ENCODE results near the gene ENDOU.

Gene ENDOU

DNA sequence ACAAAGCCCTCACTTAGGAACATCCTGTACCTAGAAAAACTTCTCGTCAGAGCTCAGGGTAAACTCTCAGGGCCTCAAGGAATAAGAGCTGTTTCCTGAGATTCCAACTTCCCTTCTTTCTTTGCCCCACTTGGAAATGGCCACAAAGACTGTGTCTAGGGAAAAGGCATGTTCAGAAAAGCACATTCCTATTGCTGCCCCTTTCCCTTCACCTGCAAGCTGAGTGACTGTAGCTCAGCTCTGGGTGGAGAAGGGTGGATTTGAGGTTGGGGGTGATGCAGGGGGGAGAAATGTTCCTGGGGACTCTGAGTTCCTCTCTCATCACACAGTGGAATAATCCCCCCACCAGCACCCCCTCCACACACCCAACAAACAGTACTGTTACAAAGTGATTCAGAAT is 6.8 kb downstream of the ENDOU start:
- DNase-seq (ENCODE audit: low read depth) = no peak

DNA sequence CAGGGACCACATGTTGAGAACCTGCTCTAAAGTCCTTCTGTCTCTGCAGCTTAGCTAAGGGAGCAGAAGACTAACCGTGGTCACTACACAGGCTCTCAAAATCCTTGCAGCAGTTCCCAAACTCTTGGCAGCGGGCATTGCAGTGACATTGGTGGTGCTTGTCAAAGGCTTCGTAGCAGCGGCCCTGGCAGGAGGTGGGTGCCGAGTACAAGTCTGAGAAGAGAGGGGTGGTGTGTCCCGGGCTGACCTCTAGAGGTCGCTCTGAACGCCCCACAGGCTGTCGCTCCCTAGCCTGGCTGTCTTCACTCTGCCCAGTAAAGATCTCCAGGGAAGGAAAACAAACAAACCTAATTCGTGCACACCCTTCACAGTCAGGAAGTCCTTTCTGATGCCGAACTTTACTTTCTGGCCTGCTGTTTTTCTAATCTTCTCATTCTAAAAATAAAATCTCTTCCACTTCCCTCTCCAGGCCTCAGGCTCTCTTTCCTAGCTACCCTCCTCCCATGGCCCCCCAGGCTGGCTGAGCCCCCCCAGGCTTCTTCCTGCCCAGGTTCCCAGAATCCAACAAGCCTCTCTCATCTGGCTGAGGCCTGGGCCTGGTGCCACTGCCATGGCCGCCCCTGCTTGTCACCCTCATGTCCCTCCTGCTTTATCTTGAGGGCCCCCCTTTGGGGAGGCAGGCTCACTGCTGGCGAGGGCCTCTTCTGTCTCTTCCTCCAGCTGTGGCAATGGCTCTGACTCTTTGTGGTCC is 7.7 kb downstream of the ENDOU start:
- no peak for DNase-seq (ENCODE audit: low read depth)

DNA sequence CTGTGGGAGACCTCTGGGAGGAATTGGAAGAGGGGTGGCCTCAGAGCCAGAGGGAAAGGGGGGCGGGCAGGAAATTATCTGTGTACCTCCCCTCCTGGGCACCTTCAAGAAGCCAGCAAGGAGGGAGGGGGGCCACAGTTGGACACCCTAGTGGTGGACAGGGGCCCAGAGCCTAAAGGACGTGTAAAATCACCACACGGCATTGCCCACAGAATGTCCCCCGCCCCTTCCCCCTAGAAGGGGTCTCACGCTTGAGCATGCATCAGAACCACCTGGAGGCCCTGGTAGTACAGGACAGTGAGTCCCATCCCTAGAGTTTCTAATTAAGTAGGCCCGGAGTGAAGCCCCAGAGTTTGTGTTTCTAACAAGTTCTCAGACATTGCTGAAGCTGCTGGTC is 8.2 kb downstream of the ENDOU start:
- no peak for DNase-seq (ENCODE audit: low read depth)

DNA sequence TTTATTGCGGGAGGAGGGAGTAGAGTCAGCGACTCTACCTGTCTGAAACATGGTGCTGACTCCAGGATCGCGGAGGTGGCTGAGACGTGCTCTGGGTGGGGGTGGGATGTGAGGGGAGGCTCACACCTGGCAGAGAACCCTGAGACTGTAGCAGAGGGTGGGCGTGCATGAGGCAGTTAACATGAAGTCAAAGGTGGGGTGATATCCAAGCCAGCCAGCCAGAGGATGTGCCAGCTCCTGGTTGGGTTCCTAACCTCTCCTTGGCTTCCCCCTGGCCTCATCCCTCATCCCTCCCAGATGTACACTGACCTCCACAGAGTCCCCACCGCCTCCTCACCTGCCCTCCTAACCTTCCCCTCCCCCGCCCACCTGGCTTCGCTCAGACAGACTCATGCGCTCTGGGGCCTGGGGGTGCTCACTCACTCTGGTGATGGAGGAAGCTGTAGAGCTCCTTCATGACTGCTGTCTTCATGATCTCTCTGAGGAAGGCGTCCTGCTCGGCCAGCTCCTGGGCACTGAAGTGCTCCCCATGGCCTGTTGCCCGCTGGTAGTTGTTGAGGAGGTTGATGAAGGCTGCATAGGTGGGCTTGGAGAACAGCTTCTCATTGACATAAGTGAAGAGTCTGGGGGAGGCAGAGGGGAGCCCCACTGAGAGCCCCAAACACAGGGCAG is 9.3 kb downstream of the ENDOU start:
- no peak for DNase-seq (ENCODE audit: low read depth)

DNA sequence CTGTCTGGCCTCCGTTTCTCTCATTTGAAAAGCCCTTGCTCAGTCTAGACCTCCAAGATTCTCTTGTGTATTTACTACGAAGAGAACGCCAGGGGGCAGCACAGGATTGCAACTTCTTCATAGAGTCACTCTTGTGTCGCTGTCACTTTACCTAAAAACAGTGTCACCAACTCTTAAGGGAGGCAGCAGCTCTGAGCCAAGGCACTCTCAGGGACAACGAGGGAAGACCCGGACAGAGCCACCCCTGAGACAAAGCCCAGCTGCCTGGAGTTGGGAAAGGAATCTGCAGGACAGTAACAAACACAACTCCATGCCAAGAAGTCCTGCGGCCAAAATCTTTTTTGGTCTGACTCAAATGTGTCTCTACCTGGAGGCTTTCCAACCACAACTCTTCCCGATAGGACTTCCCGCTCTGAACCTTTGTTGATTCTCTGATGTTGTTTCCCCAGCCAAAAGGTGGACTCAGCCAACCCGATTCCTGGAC is 9.9 kb downstream of the ENDOU start:
- DNase-seq (ENCODE audit: low read depth) = peak; percentile 67

DNA sequence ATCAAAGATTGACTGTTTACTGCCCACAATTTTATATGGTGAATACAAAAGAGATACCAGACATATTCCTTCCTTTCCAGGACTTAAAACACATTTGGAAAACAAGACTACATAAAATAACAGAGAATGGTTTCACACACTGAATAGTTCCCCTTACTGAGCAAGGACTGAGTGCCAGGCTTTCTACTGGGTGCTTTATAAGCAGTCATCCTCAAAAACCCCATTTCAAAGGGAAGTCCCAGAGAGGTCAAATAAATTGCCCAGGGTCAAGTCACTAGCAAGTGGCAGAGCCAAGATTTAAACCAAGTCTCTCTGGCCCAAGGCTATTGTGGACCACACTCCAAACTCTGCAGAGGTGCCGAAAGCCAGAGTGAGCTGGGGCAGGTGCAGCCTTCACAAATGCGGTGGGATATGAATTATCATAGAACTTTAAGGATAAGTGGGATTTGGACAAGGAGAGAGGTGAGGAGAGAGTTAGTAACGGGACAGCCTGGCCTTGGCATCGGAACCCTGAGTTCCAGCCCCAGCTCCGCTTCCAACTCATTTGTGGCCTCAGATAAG is 10.4 kb downstream of the ENDOU start:
- DNase-seq (ENCODE audit: low read depth) = no peak

DNA sequence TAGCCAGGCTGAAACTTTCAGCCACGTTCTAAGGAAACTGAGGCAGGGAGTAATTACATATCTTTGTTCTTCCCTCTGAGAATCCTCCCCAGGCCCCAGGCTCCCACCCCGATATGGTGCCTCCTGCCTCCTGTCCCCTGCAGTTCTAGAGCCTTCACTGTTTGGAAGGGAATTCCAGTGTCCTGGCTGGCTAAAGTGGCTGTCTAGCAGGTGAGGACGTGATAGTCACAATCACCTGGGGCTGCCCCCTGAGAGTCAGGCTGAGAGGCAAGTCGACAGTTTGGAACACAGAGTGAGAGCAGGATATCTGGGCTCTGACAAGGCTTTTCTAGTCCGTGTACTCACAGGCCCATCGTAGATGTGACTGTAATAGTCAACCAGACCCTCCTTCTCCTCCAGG is 13.1 kb downstream of the ENDOU start:
- no peak for DNase-seq (ENCODE audit: low read depth)

DNA sequence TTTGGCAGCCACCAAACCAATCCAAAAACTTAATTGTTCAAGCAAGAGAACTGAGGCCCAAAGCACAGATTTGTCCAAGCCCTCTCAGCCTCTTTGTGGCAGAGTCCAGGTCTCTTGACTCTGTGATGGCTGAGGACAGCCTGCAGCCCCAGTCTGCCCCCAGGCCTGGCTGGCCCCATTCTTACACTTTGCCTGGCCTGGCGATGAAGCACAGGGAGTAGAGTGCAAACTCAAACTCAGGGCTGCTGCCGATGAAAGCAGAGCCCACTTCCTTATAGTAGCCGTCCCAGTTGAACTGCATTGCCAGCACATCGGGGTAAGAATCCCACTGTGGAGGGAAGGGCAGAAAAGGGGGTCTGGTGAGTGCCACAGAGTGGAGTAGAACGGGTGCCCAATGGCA is 13.8 kb downstream of the ENDOU start:
- DNase-seq (ENCODE audit: low read depth) = no peak

DNA sequence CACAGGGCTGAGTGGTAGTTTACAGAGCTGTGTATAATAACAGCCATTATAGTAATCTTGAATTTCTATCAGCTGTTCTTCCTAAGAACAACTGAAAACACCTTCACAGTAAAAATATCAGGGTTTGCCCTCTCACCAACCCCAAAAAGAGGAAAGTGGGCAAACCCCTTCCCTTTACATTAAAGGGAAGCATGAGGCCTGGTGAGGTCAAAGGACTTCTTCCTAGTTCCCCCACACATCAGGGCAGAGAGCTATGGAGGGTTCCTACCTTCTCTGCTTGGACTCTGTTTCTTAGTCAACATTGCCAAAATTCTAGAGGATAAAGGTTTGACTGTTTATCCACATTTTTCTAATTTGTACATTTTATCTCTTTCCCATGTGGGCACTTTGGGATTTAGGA is 15.0 kb downstream of the ENDOU start:
- no peak for DNase-seq (ENCODE audit: low read depth)

DNA sequence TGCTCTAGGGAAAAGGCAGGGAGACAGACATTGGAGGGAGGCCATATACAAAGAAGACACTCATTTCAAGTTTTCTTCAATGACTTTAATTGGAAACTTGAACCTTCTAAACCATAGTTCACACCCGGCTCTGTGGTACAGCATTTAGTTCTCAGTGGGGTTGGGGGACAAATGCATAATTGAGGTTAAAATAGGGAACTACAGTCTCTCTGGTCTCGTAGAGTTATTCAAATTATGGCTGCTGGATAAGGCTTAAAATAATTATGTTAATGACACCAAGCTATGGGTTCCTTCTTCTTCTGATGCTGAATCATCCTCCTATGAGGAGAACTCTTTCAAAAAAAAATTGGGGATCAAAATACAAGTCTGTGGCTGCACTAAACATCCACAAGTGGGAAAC is 15.6 kb downstream of the ENDOU start:
- DNase-seq (ENCODE audit: low read depth) = no peak

DNA sequence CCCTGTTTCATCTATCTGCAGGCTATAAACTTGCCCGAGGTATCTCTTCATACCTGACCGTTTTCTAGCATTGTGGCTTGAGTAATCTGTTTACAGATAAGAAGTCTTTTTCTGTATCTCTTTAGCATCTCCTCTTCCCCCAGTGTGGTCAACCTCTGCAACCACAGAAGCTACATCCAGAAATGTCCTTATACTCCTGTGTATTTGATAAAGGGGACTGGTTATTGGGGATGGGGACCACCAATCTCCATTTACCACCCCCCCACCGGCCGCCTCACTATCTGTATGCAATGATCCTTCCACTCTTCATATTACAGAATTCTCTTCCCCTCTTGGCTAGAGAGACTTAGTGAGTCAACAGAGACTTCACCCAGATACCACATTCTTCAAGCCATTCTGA is 16.1 kb downstream of the ENDOU start:
- DNase-seq (ENCODE audit: low read depth) = no peak

DNA sequence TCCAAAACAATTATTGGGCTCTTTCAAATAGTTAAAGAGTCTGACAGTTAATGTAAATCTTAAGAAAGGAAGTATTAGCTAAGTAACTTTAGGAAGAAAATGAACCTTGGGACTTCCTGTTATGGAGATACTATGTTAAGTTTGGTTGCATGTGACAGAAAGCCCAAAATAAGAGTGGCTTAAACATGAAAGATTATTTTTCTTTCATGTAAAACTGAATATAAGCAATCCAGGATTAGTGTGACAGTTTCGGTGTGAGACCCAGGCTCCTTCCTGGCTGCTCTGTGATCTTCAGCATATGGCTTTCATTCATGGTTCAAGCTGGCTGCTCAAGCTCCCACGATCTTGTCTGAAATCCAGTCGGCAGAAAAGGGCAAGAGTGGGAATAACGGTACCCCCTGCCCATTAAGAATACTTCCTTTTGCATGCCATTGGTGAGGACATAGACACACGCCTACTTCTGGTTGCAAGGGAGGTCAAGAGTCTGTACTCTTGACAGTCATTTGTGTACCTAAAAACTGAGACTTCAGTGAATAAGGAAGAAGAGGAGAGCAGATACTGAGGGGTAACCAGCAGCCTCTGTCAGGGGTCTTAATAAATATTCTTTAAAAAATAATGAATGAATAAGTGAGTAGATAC is 17.3 kb downstream of the ENDOU start:
- no peak for DNase-seq (ENCODE audit: low read depth)

DNA sequence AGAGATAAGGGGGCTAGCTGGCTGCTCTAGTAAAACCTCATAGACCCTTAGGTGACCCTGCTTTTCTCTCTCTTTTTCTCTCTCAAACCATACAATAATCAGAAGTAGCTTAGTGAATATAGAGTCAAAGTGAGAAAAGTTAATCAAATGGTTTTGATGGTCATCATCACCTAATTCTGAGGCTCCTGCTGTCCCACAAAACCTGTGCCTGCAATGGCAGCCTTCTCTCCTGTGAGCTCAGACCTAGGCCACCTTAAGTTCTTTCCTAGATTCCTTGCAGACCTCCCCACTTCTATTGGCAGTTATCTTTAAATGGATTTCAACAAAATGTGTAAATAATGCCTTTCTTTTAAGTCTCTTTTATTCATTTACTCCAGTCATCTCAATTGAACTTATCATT is 17.9 kb downstream of the ENDOU start:
- DNase-seq (ENCODE audit: low read depth) = no peak

DNA sequence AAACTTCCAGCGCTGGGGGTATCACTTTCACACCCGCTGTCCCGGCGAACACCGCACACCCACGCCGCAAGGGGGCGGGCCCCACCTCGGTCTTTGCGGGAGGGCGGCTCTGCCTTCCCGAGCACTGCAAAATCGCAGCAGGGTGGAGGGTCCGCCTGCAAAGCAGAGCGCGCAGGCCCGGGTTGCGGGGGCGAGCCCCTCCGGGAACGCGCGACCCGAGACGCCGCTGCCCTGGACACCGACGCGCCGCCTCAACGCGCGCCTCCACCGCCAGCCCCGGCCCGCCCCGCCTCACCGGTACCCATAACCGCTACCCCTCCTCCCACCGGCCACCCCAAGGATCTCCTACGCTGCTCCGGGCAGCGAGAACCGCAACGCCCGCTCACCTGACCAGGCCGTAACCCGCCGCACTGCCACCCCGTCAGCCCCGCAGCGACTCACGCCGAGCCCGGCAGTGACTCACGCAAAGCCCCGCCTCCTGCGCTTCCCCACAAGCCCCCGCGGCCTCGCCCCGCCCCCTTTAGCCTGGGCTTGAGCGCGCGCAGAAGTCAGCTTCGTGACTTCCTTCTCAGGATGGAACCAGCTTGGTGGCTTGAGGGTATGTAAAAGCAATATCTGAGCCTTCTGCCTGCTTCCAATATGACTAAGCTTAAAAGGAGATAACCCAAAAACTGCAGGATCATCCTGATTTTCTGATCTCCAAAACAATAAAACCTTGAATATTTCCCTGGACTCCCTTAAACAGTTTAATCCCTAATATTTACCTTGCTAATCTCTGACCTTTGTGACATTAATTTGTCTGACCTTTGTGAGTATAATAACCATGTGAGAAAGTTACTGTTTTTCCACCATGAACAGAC is 19.5 kb downstream of the ENDOU start, which contains the start of gene RPAP3:
RPAP3 (minus strand) TSS at position 465 of the 860 bp plus-strand sequence. CDS start 3,190 bp downstream, outside the sequence.
- peak; percentile 96 for DNase-seq (ENCODE audit: low read depth)

DNA sequence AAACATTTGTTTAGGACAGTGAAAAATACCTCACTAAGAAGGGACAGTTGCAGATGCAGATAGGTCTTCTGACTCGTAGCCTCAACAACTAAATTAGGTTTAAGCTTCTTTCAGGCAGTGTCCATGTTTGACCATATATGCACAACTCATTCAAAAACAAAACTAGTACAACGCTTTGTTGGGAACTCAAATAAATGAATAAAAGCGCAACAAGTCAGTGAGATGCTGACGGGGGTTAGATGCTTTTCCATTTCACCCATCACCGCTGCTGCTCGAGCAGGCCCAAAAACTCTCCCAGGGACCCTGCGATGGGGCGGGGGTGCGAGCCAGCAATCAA is 20.1 kb downstream of the ENDOU start:
- DNase-seq (ENCODE audit: low read depth) = no peak

DNA sequence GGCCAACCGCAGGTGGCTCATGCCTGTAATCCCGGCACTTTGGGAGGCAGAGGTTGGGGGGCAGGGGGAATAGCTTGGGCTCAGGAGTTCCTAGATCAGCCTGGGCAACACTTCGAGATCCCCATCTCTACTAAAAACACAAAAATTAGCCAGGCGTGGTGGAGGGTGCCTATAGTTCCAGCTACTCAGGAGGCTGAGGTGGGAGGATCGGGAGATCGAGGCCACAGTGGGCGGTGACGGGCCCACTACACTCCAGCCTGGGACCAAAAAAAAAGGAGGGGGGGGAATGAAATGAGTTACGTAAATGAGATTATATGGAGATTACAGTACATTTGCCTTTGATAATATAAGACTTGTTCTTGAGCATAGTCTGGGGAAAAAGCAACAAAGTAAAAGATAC is 20.6 kb downstream of the ENDOU start:
- DNase-seq (ENCODE audit: low read depth) = no peak

DNA sequence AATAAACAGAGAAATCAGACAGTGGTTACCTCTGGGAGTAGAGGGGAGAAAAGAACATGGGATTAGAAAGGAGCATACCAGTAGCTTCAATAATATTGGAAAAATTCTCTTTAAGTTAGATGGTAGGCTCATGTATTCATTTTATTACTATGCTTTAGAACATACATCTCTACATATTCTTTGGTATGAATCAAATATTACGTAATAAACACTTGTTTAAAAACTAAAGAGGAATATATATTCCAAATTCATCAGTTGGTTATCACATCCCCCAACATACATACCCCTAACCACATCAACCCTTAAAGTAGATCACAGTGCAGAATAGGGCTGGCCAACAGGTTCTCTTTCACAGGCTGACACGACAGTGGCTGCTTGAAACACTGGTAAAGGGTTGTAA is 25.0 kb downstream of the ENDOU start:
- no peak for DNase-seq (ENCODE audit: low read depth)

DNA sequence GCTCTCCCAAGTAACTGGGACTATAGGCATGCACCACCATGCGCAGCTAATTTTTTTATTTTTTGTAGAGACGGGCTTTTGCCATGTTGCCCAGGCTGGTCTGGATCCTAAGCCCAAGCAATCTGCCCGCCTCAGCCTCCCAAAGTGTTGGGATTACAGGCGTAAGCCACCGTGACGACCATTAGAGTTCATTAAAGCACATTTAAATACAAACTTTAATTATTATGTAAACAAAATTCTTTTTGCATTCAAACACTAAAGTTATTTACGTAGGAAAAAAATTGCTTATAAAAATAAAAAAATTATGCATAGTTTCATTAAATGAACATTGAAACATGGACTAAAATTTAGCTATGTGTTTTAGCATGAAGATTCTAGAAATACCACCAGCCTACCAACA is 26.7 kb downstream of the ENDOU start:
- no peak for DNase-seq (ENCODE audit: low read depth)

DNA sequence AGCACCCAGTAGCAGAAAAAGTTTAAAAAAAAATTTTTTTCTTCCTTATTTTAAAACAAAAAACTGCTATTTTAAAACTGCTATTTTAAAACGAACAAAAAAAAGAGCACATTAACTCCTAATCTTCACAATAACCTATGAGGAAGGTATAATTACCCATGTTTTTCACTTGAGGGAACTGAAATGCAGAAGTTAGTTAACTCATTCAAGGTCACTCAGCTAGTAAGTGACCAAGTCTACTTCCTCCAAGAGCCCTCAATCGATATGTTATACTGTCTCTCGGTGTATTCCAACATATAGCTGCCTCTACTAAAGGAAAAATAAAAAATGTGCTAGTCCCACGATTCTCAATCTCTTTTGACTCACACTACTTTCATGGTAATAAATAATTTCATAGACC is 27.2 kb downstream of the ENDOU start:
- no peak for DNase-seq (ENCODE audit: low read depth)

DNA sequence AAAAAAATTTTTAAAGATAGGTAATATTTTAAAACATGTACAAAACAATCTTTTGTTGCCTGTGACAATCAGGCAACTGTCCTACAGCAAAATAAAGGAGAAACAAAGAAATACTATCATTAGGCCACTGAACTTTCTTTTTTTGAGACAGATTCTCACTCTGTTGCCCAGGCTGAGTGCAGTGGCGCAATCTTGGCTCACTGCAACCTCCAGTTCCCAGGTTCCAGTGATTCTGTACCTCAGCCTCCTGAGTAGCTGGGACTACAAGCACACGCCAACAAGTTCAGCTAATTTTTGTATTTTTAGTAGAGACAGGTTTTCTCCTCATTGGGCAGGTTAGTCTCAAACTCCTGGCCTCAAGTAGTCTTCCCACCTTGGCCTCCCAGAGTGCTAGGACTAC is 36.1 kb downstream of the ENDOU start:
- DNase-seq (ENCODE audit: low read depth) = no peak

DNA sequence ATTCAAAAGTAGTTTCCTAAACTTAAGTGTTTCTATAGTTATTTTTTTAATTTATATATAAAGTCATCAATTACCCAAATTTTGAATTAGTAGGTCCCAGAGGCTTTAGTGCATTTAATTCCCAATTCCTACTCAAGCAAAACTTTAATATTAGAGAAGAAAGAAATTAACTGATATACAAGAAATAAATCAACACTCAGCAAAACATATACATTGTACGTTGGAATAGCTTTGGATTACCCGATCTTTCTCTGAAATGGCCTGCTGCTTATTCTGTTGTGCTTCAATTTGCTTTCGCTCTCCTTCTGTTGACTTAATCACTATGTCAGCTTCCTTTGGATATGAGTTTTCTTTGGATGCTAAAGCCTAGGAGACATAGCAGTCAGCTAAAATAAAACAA is 37.7 kb downstream of the ENDOU start:
- DNase-seq (ENCODE audit: low read depth) = no peak

DNA sequence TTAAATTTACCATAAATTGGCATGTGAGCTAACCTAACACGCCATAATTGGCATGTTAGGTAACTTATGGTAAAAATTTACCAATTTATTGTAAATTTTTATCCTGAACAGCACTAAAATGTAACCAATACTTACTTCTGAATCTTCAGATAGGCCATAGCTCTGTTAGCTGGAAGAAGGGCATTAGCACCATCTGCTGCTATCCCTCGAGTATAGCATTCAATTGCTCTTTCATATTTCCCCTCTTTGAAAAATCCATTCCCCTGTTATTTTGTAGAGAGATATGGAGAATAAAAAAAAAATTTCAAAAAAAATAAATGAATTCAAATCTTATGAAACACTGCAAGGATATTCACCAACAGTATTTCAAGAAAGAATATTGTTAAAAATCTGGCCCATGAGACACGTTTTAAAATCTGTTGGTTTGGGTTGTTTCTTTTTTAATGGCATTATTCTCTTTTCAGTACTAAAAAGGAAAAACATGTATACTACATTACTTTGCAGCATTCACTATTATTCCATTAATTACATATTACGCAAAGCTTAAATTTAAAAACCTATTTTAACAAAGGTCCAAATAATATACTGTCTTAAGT is 38.5 kb downstream of the ENDOU start:
- DNase-seq (ENCODE audit: low read depth) = no peak

All from stimulated activated CD8-positive, alpha-beta memory T cell treated with anti-CD3 and anti-CD28 coated beads, Interleukin-15, amount 100 ng/mL, for 1 hour (primary cell).